GM12878 (cell line): ENCODE measurements around the gene ZDHHC3. TPM values are rescaled to one million over a fixed set of nuclear protein-coding genes. Genes with fewer than 3 reads are reported as not detected.

Source experiments
- ATAC-seq: fragments of 200-7000 bp; cut with Tn5 transposase; 3 replicates; pipeline ENCODE4 v1.9.1; 2020; ENCODE audit warnings: mild to moderate bottlenecking, moderate library complexity
- BruUV-seq: library from RNA; stranded (reverse); fragments of 400-500 nt; replicated peaks from 2 replicates; lab custom pipeline; 2021; lab: Mats Ljungman, UMichigan
- CTCF ChIA-PET: fragments of 300-600 bp; sonication (Branson Sonifier 250); formaldehyde crosslinking; extraction: SDS; loops from one replicate; lab custom pipeline; 2021; ENCODE audit warnings: inconsistent platforms; lab: Yijun Ruan, JAX
- POLR2A ChIA-PET: fragments of 350-600 bp; formaldehyde crosslinking; extraction: SDS; loops from one replicate; lab custom pipeline; 2021; ENCODE audit warnings: inconsistent platforms; lab: Charles Lee
- RAD21 ChIA-PET: fragments of 300-600 bp; sonication (Branson Sonifier 250); formaldehyde crosslinking; loops from one replicate; lab custom pipeline; 2023; ENCODE audit warnings: antibody characterized with exemption; ENCODE audit not compliant: unreplicated experiment; lab: Charles Lee
- SMC1A ChIA-PET: fragments of 300-600 bp; sonication (Branson Sonifier 250); formaldehyde crosslinking; loops from one replicate; lab custom pipeline; 2023; ENCODE audit not compliant: unreplicated experiment, uncharacterized antibody; lab: Charles Lee
- DNase-seq: peaks from one replicate; pipeline ENCODE4 v3.0.0-alpha.2; 2011; ENCODE audit warnings: low read depth, low spot score
- FAIRE-seq: peaks from 3 replicates; lab custom pipeline; 2011; peaks lifted over from hg19 to GRCh38; lab: Jason Lieb, UNC
- H2AFZ ChIP-seq: 2 replicates; pipeline ENCODE4 v1.6.0; 2011; ENCODE audit warnings: low read depth, low read length, control low read depth; ENCODE audit not compliant: control insufficient read depth
- H3K27ac ChIP-seq: 2 replicates; pipeline ENCODE4 v1.5.1; 2011; ENCODE audit warnings: control low read depth; ENCODE audit not compliant: control insufficient read depth, insufficient read depth
- H3K27me3 ChIP-seq, 2 experiments: replicated peaks in 1 of 2; 2 replicates each; pipeline versions ENCODE4 v1.6.0 to v1.6.1; 2011; ENCODE audit warnings: low read length in 1 of 2; ENCODE audit not compliant: control insufficient read depth in 2 of 2, insufficient read depth in 2 of 2
- H3K36me3 ChIP-seq, 2 experiments: 2 replicates each; pipeline ENCODE4 v1.5.1; 2011; ENCODE audit warnings: low read length in 1 of 2; ENCODE audit not compliant: control insufficient read depth in 2 of 2, insufficient read depth in 2 of 2
- H3K4me1 ChIP-seq: 2 replicates; pipeline ENCODE4 v1.6.1; 2011; ENCODE audit warnings: mild to moderate bottlenecking, low read length, moderate library complexity, mixed read lengths; ENCODE audit not compliant: control insufficient read depth, insufficient read depth
- H3K4me2 ChIP-seq: 2 replicates; pipeline ENCODE4 v1.6.0; 2011; ENCODE audit warnings: control low read depth; ENCODE audit not compliant: control insufficient read depth, insufficient read depth
- H3K4me3 ChIP-seq: fragments of 200-600 bp; sonication (generic); 2 replicates; pipeline ENCODE4 v1.5.1; 2016
- H3K79me2 ChIP-seq: 2 replicates; pipeline ENCODE4 v1.6.0; 2011; ENCODE audit warnings: low read length; ENCODE audit not compliant: control insufficient read depth, insufficient read depth
- H3K9ac ChIP-seq: 2 replicates; pipeline ENCODE4 v1.8.0; 2011; ENCODE audit warnings: low read length, control low read depth, mixed read lengths; ENCODE audit not compliant: control insufficient read depth, insufficient read depth
- H3K9me3 ChIP-seq: replicated peaks from 3 replicates; pipeline ENCODE4 v1.5.1; 2011; ENCODE audit warnings: mild to moderate bottlenecking, low read length; ENCODE audit not compliant: control insufficient read depth, insufficient read depth
- H4K20me1 ChIP-seq: 2 replicates; pipeline ENCODE4 v1.6.0; 2011; ENCODE audit not compliant: control insufficient read depth, insufficient read depth
- ZNF274 ChIP-seq: IDR thresholded peaks from one replicate; pipeline ENCODE4 v1.8.0; 2011; ENCODE audit not compliant: insufficient read length, insufficient read depth
- WGBS: methylation state at CpG from one replicate; pipeline ENCODE4 v1.1.6; 2016; ENCODE audit warnings: low lambda C conversion rate; ENCODE audit not compliant: insufficient replicate concordance, insufficient coverage; ENCODE audit errors: missing lambda C conversion rate; 5-methylcytosine and 5-hydroxymethylcytosine counted together
- in situ Hi-C: fragments of 300-500 bp; cut with MboI; formaldehyde crosslinking; loops from 9 replicates; pipeline ENCODE4 v1.14.3; 2018; ENCODE audit warnings: mixed read lengths
- intact Hi-C: fragments of 100-400 bp; cut with micrococcal nuclease; formaldehyde crosslinking; loops from one replicate; pipeline ENCODE4 v1.14.2; 2022; ENCODE audit not compliant: unreplicated experiment
- polyA plus RNA-seq, 11 experiments: library from polyadenylated mRNA; depleted of rRNA in 4 of 11; unstranded in 6 of 11; stranded (reverse) in 5 of 11; fragments of >200 nt; fragmentation: Nextera tagmentation in 4 of 11; fragmentation: Illumina TruSeq in 1 of 11; extraction: Ambion mirVana in 4 of 11; extraction: Trizol in 1 of 11; gene quantifications; 1 replicate in 1 of 11; 2 replicates in 10 of 11; pipeline versions ENCODE4 v1.2.1 to v1.2.3, GENCODE V29; 2011 to 2016; ENCODE audit warnings: inconsistent platforms in 2 of 11, missing spikeins in 2 of 11, low read depth in 1 of 11
- total RNA-seq, 4 experiments: library from RNA; depleted of rRNA in 3 of 4; stranded (reverse); fragments of >200 nt in 3 of 4; fragmentation: Illumina TruSeq in 1 of 4; extraction: Trizol in 1 of 4; gene quantifications; 2 replicates each; pipeline versions ENCODE4 v1.2.1 to v1.2.3, GENCODE V29; 2013 to 2021
- TF ChIP-seq, protein P1 (sequence below): fragments of 450-650 bp; IDR thresholded peaks from 2 replicates; pipeline ENCODE4 v1.6.1; 2016; ENCODE audit warnings: mild to moderate bottlenecking, moderate library complexity, borderline replicate concordance
- TF ChIP-seq, protein P2 (sequence below): fragments of 450-650 bp; IDR thresholded peaks from 2 replicates; pipeline ENCODE4 v1.6.1; 2017; ENCODE audit warnings: mild to moderate bottlenecking, moderate library complexity

Gene ZDHHC3
- total and polyA plus RNA-seq, 10 of the 15 experiments (the other 5 are each of a cell fraction or from before 2014, with no cell fraction given) = 6.8 to 79.1 (median 40.8) TPM

DNA sequence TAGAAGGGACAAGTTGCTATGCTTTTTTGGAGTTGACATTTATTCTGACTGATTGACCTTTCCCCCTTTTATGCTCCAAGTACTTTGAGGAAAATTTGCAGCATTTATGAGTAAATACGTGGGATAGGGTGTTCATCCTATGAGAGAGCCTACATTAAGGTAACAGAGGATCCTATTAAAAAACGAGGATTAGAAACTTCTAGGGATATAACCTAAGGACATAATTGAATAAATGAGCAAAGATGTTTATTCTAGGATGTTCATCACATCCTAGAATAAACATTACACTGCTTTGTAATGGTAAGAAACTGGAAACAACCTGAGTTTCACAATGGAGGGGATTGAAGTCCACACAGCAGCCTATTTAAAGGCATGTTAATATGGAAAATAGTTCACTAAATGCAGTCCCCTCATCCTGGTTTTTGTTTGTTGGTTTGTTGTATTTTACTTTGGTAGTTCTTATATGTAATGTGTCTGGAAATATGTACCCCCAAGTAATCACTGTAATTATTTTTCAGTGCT lies 26.2 kb upstream of the ZDHHC3 start:
- Histone ChIP-seq H2AFZ (no peak overlapping the region), H3K9me3 (no peaks in the 10 kb centered on the region), H3K27ac (no peak overlapping the region), H3K4me1 (no peaks in the 10 kb centered on the region), H4K20me1 (no peaks in the 10 kb centered on the region), H3K9ac (no peak overlapping the region), H3K4me3 (no peak overlapping the region), H3K27me3 (no peaks in the 10 kb centered on the region), H3K36me3 (peaks cover 22 to 50% of the 10 kb centered on the region in 2 experiments), H3K79me2 (no peaks in the 10 kb centered on the region), H3K4me2 (no peak overlapping the region)
- in situ Hi-C loops (no loop called here), intact Hi-C loops (no loop called here)
- ATAC-seq (no peak), FAIRE-seq (no peak), DNase-seq (no peak)
- ChIA-PET POLR2A (no interaction called here), CTCF (interaction anchor here (0.6 to 1.5 kb wide), 6 partner anchors 14 to 992 kb away, joined by 3 to 6 read pairs (median 4); no protein-coding TSS in a partner anchor), RAD21 (interaction anchor here (0.8 kb wide), 1 partner anchor 20 kb away, joined by 3 read pairs; no protein-coding TSS in a partner anchor), SMC1A (interaction anchor here (1.1 to 1.7 kb wide), 3 partner anchors 10 to 36 kb away, joined by 4 to 7 read pairs (median 5); no protein-coding TSS in a partner anchor)
- no TSS peak for BruUV-seq
- 90% methylated on average over 2 of the region's 2 CpGs for WGBS
- no peak for TF ChIP-seq ZNF274
- TF ChIP-seq, protein P1, sequence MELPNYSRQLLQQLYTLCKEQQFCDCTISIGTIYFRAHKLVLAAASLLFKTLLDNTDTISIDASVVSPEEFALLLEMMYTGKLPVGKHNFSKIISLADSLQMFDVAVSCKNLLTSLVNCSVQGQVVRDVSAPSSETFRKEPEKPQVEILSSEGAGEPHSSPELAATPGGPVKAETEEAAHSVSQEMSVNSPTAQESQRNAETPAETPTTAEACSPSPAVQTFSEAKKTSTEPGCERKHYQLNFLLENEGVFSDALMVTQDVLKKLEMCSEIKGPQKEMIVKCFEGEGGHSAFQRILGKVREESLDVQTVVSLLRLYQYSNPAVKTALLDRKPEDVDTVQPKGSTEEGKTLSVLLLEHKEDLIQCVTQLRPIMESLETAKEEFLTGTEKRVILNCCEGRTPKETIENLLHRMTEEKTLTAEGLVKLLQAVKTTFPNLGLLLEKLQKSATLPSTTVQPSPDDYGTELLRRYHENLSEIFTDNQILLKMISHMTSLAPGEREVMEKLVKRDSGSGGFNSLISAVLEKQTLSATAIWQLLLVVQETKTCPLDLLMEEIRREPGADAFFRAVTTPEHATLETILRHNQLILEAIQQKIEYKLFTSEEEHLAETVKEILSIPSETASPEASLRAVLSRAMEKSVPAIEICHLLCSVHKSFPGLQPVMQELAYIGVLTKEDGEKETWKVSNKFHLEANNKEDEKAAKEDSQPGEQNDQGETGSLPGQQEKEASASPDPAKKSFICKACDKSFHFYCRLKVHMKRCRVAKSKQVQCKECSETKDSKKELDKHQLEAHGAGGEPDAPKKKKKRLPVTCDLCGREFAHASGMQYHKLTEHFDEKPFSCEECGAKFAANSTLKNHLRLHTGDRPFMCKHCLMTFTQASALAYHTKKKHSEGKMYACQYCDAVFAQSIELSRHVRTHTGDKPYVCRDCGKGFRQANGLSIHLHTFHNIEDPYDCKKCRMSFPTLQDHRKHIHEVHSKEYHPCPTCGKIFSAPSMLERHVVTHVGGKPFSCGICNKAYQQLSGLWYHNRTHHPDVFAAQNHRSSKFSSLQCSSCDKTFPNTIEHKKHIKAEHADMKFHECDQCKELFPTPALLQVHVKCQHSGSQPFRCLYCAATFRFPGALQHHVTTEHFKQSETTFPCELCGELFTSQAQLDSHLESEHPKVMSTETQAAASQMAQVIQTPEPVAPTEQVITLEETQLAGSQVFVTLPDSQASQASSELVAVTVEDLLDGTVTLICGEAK = no peak
- TF ChIP-seq, protein P2, sequence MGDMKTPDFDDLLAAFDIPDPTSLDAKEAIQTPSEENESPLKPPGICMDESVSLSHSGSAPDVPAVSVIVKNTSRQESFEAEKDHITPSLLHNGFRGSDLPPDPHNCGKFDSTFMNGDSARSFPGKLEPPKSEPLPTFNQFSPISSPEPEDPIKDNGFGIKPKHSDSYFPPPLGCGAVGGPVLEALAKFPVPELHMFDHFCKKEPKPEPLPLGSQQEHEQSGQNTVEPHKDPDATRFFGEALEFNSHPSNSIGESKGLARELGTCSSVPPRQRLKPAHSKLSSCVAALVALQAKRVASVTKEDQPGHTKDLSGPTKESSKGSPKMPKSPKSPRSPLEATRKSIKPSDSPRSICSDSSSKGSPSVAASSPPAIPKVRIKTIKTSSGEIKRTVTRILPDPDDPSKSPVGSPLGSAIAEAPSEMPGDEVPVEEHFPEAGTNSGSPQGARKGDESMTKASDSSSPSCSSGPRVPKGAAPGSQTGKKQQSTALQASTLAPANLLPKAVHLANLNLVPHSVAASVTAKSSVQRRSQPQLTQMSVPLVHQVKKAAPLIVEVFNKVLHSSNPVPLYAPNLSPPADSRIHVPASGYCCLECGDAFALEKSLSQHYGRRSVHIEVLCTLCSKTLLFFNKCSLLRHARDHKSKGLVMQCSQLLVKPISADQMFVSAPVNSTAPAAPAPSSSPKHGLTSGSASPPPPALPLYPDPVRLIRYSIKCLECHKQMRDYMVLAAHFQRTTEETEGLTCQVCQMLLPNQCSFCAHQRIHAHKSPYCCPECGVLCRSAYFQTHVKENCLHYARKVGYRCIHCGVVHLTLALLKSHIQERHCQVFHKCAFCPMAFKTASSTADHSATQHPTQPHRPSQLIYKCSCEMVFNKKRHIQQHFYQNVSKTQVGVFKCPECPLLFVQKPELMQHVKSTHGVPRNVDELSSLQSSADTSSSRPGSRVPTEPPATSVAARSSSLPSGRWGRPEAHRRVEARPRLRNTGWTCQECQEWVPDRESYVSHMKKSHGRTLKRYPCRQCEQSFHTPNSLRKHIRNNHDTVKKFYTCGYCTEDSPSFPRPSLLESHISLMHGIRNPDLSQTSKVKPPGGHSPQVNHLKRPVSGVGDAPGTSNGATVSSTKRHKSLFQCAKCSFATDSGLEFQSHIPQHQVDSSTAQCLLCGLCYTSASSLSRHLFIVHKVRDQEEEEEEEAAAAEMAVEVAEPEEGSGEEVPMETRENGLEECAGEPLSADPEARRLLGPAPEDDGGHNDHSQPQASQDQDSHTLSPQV = no peak
